ENCODE measurements around the gene HIF3A. TPM values are rescaled to one million over a fixed set of nuclear protein-coding genes. Genes with fewer than 3 reads are reported as not detected.

Gene HIF3A
- total RNA-seq, 1 experiment from 2014 or later, result 13.2 TPM

DNA sequence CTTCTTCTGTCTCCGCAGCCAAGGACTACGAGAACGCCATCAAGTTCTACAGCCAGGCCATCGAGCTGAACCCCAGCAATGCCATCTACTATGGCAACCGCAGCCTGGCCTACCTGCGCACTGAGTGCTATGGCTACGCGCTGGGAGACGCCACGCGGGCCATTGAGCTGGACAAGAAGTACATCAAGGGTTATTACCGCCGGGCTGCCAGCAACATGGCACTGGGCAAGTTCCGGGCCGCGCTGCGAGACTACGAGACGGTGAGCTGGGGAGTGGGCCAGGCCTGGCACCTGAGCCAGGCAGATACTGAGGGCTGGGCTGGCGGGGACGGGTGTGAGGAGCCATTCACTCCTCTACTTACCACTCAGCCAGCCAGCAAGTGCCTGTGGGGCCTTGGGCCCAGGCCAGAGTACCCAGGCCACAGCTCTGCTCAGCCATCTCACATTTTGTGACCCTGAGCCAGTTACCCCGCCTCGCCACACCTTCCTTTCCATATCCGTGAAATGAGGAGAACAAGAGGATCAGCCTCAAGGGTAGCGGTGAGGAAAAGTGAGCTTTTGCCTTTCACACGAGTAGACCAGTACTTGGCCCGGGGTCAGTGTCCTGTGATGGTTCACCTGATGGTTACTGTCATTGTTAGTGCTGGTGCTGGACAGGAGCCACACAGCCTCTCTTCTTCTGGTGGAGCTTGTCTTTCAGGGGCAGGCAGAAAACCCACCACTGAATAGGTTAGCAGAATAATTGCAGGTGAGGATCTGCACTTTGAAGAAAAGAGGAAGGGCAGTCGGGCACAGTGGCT lies 57.1 kb downstream of the HIF3A start:
- Histone ChIP-seq H3K36me3 (replicated peaks; ENCODE audit: control insufficient read depth, insufficient read depth, low read length) (peaks cover 14% of the 10 kb centered on the region), H3K27me3 (ENCODE audit: control insufficient read depth, insufficient read depth, low read length) (no peaks in the 10 kb centered on the region), H3K4me3 (ENCODE audit: insufficient read depth, low read depth, low read length) (no peak overlapping the region)
- DNase-seq, result no peak

GRCh38 chr19:46355234-46356148 lies 58.6 kb downstream of the HIF3A start:
- H3K36me3 ChIP-seq (replicated peaks; ENCODE audit: control insufficient read depth, insufficient read depth, low read length), result peaks cover 14% of the 10 kb centered on the region
- H3K27me3 ChIP-seq (ENCODE audit: control insufficient read depth, insufficient read depth, low read length), result no peaks in the 10 kb centered on the region
- no peak overlapping the region for H3K4me3 ChIP-seq (ENCODE audit: insufficient read depth, low read depth, low read length)
- no peak for DNase-seq

DNA sequence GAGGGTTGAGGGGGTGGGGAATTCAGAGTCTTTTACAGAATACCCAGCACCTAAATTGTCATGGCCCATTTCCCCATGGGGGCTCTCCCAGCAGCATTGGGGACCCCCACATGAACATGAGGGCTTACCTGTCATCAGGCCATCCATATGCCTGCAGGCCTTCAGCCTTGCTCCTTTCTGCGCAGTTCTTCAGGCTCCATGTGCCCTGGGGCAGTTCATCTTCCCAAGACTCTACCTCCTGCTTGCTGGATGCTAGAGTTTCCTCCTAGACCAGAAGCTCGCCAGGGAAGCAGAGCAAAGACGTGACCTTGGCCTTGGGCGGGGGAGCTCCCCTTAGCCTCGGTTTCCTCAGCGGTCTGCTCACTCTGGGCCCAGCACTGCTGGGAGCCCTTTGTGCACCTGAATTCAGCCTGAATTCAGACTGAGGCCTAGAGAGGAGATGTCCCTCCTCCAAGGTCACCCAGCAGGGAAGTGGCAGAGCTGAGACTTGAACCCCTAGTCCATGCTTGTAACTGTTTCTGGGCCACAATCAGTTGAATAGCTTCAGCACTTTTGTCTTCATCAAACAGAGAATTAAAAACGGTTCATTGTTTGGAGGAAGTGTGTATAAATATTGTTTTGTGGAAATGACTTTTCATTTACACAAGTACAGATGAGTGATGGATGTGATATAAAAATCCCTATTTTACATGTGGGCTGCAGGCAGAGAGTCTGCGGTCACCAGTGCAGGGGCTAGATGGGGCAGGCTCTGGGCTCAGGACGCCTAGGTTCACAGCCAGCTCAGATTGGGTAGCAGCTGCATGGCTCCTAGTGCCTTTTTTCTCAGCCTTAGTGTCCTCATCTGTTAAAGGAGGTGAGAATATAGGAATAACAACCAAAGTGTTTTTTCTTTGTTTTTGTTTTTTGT lies 59.6 kb downstream of the HIF3A start:
- no peak for DNase-seq
- Histone ChIP-seq H3K27me3 (ENCODE audit: control insufficient read depth, insufficient read depth, low read length) (no peaks in the 10 kb centered on the region), H3K4me3 (ENCODE audit: insufficient read depth, low read depth, low read length) (no peak overlapping the region), H3K36me3 (replicated peaks; ENCODE audit: control insufficient read depth, insufficient read depth, low read length) (peaks cover 14% of the 10 kb centered on the region)

DNA sequence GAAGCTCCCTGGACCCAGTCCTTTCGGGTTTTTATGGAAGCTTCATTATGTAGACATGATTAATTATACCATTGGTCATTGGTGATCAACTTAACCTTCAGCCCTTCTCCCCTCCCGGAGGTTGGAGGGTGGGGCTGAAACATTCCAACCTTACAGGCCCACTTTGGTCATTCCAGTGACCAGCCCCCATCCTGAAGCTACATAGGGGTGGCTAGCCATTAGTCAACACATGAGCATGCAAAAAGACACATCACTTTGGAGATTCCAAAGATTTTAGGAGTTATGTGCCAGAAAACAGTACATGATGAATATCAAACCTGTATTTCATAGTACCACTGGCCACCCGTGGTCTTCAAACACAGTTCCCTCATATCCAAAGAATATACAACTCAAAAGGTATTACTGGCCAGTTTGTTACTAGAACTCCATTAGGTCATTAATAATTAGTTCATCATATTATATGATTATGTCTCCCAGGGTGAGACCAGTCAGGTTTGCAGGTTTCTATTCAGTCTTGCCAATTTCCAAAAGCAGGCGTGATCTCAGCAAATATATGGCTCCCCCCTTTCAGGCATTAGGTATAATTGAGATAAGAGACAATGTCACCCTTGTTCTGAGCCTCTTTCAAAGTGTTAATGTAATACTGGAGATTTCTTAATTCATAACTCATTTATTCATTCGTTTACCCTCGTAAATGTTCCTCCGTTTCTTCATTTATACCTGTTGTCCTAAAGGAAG lies 61.2 kb downstream of the HIF3A start:
- Histone ChIP-seq H3K36me3 (replicated peaks; ENCODE audit: control insufficient read depth, insufficient read depth, low read length) (peaks cover 12% of the 10 kb centered on the region), H3K4me3 (ENCODE audit: insufficient read depth, low read depth, low read length) (no peak overlapping the region), H3K27me3 (ENCODE audit: control insufficient read depth, insufficient read depth, low read length) (no peaks in the 10 kb centered on the region)
- DNase-seq, result no peak

- H3K27me3 ChIP-seq (ENCODE audit: control insufficient read depth, insufficient read depth, low read length), result no peaks in the 10 kb centered on the region
- H3K36me3 ChIP-seq (replicated peaks; ENCODE audit: control insufficient read depth, insufficient read depth, low read length), result peaks cover 1% of the 10 kb centered on the region
- no peak overlapping the region for H3K4me3 ChIP-seq (ENCODE audit: insufficient read depth, low read depth, low read length)
- no peak for DNase-seq
These were observed 65.1 kb downstream of the HIF3A start for GRCh38 chr19:46361915-46362314.

DNA sequence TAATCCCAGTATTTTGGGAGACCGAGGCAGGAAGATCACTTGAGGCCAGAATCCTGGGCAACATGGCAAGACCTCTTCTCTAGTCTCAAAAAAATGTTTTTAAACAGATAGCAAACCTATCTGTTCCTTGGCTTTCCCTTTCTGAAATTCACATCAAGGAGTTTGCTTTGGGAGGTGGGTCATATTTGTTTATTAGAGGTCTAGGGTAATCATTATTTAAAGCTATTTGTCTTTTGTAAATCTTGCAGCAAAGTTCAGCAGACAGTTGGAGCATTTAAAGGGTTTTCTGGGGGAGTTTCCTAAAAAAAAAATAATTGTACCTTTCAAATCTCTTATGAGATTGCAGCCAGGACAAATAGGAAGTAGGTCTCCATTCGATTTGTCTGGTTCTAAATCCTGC lies 67.5 kb downstream of the HIF3A start:
- peaks cover 6% of the 10 kb centered on the region for H3K36me3 ChIP-seq (replicated peaks; ENCODE audit: control insufficient read depth, insufficient read depth, low read length)
- no peak for DNase-seq
- H3K4me3 ChIP-seq (ENCODE audit: insufficient read depth, low read depth, low read length), result no peak overlapping the region
- H3K27me3 ChIP-seq (ENCODE audit: control insufficient read depth, insufficient read depth, low read length), result no peaks in the 10 kb centered on the region

GRCh38 chr19:46365561-46365960 lies 68.7 kb downstream of the HIF3A start:
- Histone ChIP-seq H3K4me3 (ENCODE audit: insufficient read depth, low read depth, low read length) (no peak overlapping the region), H3K36me3 (replicated peaks; ENCODE audit: control insufficient read depth, insufficient read depth, low read length) (peaks cover 6% of the 10 kb centered on the region), H3K27me3 (ENCODE audit: control insufficient read depth, insufficient read depth, low read length) (no peaks in the 10 kb centered on the region)
- DNase-seq, result no peak

GRCh38 chr19:46366620-46367292 lies 69.9 kb downstream of the HIF3A start:
- H3K36me3 ChIP-seq (replicated peaks; ENCODE audit: control insufficient read depth, insufficient read depth, low read length), result peaks cover 6% of the 10 kb centered on the region
- H3K27me3 ChIP-seq (ENCODE audit: control insufficient read depth, insufficient read depth, low read length), result no peaks in the 10 kb centered on the region
- H3K4me3 ChIP-seq (ENCODE audit: insufficient read depth, low read depth, low read length), result no peak overlapping the region
- no peak for DNase-seq

- H3K27me3 ChIP-seq (ENCODE audit: control insufficient read depth, insufficient read depth, low read length), result no peaks in the 10 kb centered on the region
- no peak for DNase-seq
- H3K4me3 ChIP-seq (ENCODE audit: insufficient read depth, low read depth, low read length), result no peak overlapping the region
- peaks cover 6% of the 10 kb centered on the region for H3K36me3 ChIP-seq (replicated peaks; ENCODE audit: control insufficient read depth, insufficient read depth, low read length)
These were observed 70.6 kb downstream of the HIF3A start for GRCh38 chr19:46367426-46367825.

DNA sequence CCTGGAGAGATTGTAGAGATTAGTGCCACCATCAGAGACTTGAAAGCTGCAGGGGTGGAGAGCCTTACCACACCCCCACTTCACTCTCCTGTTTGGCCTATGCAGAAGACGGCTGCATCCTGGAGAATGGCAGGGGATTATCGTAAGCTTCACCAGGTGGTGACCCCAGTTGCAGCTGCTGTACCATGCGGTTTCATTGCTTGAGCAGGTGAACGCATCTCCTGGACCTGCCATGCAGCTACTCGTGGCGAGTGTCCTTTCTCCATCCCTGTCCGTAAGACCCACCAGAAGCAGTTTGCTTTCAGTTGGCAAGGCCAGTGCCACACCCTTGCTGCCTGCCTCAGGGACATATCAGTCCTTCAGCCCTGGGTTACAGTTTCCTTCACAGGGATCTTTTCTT lies 71.3 kb downstream of the HIF3A start:
- no peak for DNase-seq
- Histone ChIP-seq H3K27me3 (ENCODE audit: control insufficient read depth, insufficient read depth, low read length) (no peaks in the 10 kb centered on the region), H3K36me3 (replicated peaks; ENCODE audit: control insufficient read depth, insufficient read depth, low read length) (peaks cover 6% of the 10 kb centered on the region), H3K4me3 (ENCODE audit: insufficient read depth, low read depth, low read length) (no peak overlapping the region)

GRCh38 chr19:46369817-46370216 lies 73.0 kb downstream of the HIF3A start:
- H3K4me3 ChIP-seq (ENCODE audit: insufficient read depth, low read depth, low read length), result no peak overlapping the region
- DNase-seq, result no peak
- H3K27me3 ChIP-seq (ENCODE audit: control insufficient read depth, insufficient read depth, low read length), result no peaks in the 10 kb centered on the region
- H3K36me3 ChIP-seq (replicated peaks; ENCODE audit: control insufficient read depth, insufficient read depth, low read length), result peaks cover 6% of the 10 kb centered on the region

DNA sequence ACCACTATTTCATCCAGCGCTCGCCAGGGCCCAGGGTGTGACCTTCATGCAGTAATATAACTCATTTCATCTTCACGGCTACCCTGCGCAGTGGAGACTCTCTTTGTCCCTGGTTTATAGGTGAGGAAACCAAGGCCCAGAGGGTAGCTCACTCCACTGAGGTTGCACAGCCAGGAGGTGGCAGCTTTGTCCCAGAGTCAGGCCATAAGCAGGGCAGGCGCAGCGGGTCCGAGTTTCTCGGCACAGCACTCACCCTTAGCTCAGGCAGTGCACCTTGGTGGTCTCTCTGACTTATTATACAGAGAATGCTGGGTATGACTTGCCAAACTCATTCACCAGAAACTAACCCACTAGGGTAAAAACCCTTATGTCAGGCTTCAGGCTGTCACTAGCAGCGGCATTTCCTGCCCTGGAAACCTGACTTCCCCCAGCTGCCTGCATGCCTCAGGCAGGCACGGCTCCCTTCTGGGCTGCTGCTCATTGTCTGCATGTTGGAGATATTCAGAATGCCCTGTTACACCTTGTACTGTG lies 74.6 kb downstream of the HIF3A start:
- Histone ChIP-seq H3K4me3 (ENCODE audit: insufficient read depth, low read depth, low read length) (no peak overlapping the region), H3K27me3 (ENCODE audit: control insufficient read depth, insufficient read depth, low read length) (no peaks in the 10 kb centered on the region), H3K36me3 (replicated peaks; ENCODE audit: control insufficient read depth, insufficient read depth, low read length) (peaks cover 11% of the 10 kb centered on the region)
- no peak for DNase-seq

DNA sequence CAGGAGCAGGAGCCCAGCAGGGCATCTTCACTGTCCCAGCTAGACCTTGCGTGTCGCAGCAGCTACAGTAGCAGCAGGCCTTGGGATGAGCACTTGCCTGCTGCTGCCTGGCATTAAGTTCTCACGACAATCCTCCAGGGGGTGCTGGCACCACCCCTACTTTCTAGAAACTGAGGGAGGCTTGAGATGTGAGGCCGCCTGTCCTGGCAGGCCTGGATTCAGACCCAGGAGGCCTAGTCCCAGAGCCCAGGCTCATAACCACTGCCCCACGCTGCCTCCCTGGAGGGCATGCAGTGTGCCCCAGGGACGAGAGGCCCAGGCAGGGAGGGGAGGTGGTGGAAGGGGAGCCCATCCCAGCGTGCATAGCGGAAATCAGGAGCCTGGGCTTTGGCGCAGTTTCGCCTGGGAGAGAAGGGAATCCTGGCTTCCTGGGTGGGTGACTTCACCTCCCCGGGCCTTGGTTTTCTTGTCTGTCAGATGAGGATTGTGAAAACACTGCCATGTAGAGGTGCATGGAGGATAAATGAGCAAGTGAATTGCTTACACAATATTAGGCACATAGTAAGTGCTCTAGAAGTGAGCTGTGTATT lies 76.2 kb downstream of the HIF3A start:
- Histone ChIP-seq H3K4me3 (ENCODE audit: insufficient read depth, low read depth, low read length) (no peak overlapping the region), H3K27me3 (ENCODE audit: control insufficient read depth, insufficient read depth, low read length) (no peaks in the 10 kb centered on the region), H3K36me3 (replicated peaks; ENCODE audit: control insufficient read depth, insufficient read depth, low read length) (peaks cover 17% of the 10 kb centered on the region)
- peak; percentile 80 for DNase-seq

Measured in H7 (cell line).